Smooth muscle cell (in vitro differentiated cells): ENCODE results near the gene SCGB3A1. TPM values are rescaled to one million over a fixed set of nuclear protein-coding genes. Genes with fewer than 3 reads are reported as not detected.

Experiments used
- DNase-seq: peaks from one replicate; lab custom pipeline; 2025; ENCODE audit not compliant: unreplicated experiment; lab: John Stamatoyannopoulos, UW
- H2AFZ ChIP-seq: fragments of 200-600 bp; sonication (generic); 2 replicates; pipeline ENCODE4 v1.6.0; 2016; ENCODE audit warnings: antibody characterized with exemption, low read depth, mild to moderate bottlenecking
- H3F3A ChIP-seq: fragments of 200-600 bp; sonication (generic); 2 replicates; pipeline ENCODE4 v1.6.0; 2017; ENCODE audit warnings: antibody characterized with exemption, low read depth
- H3K27ac ChIP-seq: fragments of 200-600 bp; sonication (generic); 2 replicates; pipeline ENCODE4 v1.5.1; 2016; ENCODE audit warnings: low read depth, mild to moderate bottlenecking
- H3K27me3 ChIP-seq: fragments of 200-600 bp; sonication (generic); 2 replicates; pipeline ENCODE4 v1.6.1; 2016; ENCODE audit warnings: low read depth, mild to moderate bottlenecking
- H3K36me3 ChIP-seq: fragments of 200-600 bp; sonication (generic); 2 replicates; pipeline ENCODE4 v1.5.1; 2016; ENCODE audit warnings: low read depth
- H3K4me1 ChIP-seq: fragments of 200-600 bp; sonication (generic); 2 replicates; pipeline ENCODE4 v1.5.1; 2016; ENCODE audit warnings: low read depth
- H3K4me2 ChIP-seq: fragments of 200-600 bp; sonication (generic); 2 replicates; pipeline ENCODE4 v1.6.0; 2016; ENCODE audit warnings: mild to moderate bottlenecking
- H3K4me3 ChIP-seq: fragments of 200-600 bp; sonication (generic); 2 replicates; pipeline ENCODE4 v1.5.1; 2016; ENCODE audit warnings: mild to moderate bottlenecking
- H3K79me2 ChIP-seq: fragments of 200-600 bp; sonication (generic); 2 replicates; pipeline ENCODE4 v1.6.0; 2016; ENCODE audit warnings: low read depth, mild to moderate bottlenecking
- H3K9ac ChIP-seq: fragments of 200-600 bp; sonication (generic); 2 replicates; pipeline ENCODE4 v1.6.0; 2016; ENCODE audit warnings: low read depth
- H3K9me3 ChIP-seq: fragments of 200-600 bp; sonication (generic); replicated peaks from 2 replicates; pipeline ENCODE4 v1.5.1; 2016; ENCODE audit warnings: low read depth
- H4K20me1 ChIP-seq: fragments of 200-600 bp; sonication (generic); 2 replicates; pipeline ENCODE4 v1.6.0; 2016; ENCODE audit warnings: low read depth
- WGBS: methylation state at CpG from one replicate; pipeline ENCODE4 v1.1.7; 2016; ENCODE audit warnings: low lambda C conversion rate; 5-methylcytosine and 5-hydroxymethylcytosine counted together
- polyA plus RNA-seq: library from polyadenylated mRNA; unstranded; fragments of >200 nt; fragmentation: Nextera tagmentation; extraction: Ambion mirVana; gene quantifications from 2 replicates; pipeline ENCODE4 v1.2.1, GENCODE V29; 2016
- total RNA-seq: library from RNA; depleted of rRNA; stranded (reverse); fragments of >200 nt; gene quantifications from 2 replicates; pipeline ENCODE4 v1.2.3, GENCODE V29; 2014
- TF ChIP-seq, protein P1 (sequence below): fragments of 200-600 bp; sonication (generic); IDR thresholded peaks from 2 replicates; pipeline ENCODE4 v1.5.1; 2017; ENCODE audit warnings: borderline replicate concordance, mild to moderate bottlenecking, antibody characterized with exemption; ENCODE audit not compliant: insufficient read depth, poor library complexity, severe bottlenecking

The SCGB3A1 gene
- total and polyA plus RNA-seq, 2 experiments from 2014 or later: not detected

DNA sequence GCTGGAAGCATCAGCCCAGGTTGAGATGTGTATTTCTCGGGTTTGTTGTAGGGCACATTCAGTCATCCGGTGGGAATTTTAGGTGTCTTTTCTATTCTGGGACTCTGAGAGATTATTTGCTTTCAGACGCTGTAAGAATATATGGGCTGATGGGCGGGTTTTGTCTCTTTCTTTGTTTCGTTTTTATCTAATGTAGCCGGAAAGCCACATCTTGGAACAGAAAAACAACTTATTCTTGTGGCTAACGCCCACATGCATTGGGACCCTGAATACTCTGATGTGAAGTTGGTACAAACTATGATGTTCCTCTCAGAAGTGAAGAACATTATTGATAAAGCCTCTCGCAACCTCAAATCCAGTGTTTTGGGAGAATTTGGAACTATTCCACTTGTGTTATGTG is 22.4 kb downstream of the SCGB3A1 start:
- Histone ChIP-seq H3K4me2 (no peak overlapping the region), H3K36me3 (peaks cover 15% of the 10 kb centered on the region), H3K9ac (no peak overlapping the region), H2AFZ (no peak overlapping the region), H3K4me1 (no peaks in the 10 kb centered on the region), H3K27ac (no peak overlapping the region), H4K20me1 (peaks cover 13% of the 10 kb centered on the region), H3K79me2 (peaks cover 2% of the 10 kb centered on the region), H3K27me3 (no peaks in the 10 kb centered on the region), H3F3A (no peaks in the 10 kb centered on the region), H3K4me3 (no peak overlapping the region), H3K9me3 (no peaks in the 10 kb centered on the region)
- WGBS: 92% methylated on average over 8 of the region's 8 CpGs
- no peak for DNase-seq
- TF ChIP-seq, protein P1, sequence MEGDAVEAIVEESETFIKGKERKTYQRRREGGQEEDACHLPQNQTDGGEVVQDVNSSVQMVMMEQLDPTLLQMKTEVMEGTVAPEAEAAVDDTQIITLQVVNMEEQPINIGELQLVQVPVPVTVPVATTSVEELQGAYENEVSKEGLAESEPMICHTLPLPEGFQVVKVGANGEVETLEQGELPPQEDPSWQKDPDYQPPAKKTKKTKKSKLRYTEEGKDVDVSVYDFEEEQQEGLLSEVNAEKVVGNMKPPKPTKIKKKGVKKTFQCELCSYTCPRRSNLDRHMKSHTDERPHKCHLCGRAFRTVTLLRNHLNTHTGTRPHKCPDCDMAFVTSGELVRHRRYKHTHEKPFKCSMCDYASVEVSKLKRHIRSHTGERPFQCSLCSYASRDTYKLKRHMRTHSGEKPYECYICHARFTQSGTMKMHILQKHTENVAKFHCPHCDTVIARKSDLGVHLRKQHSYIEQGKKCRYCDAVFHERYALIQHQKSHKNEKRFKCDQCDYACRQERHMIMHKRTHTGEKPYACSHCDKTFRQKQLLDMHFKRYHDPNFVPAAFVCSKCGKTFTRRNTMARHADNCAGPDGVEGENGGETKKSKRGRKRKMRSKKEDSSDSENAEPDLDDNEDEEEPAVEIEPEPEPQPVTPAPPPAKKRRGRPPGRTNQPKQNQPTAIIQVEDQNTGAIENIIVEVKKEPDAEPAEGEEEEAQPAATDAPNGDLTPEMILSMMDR: no peak

DNA sequence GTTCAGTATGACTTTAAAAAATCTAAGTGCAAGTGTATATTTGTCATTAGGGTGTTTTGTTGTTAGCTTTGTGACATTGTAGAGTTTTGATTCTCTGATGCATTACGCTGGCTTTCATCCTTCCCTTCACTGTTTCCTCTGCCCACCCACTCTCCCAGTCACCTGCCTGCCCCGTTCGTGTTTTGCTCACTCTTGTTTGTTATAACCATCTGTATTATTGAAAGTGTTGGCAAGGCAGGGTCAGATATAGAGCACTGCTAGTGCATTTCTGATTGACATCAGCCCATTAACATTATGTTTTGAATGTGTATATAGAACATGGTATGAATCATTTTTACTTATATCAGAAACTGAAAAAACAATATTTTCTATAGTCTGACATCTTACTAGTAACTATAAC is 27.3 kb downstream of the SCGB3A1 start:
- H3K79me2 ChIP-seq: peaks cover 26% of the 10 kb centered on the region
- 93% methylated on average over 3 of the region's 3 CpGs for WGBS

DNA sequence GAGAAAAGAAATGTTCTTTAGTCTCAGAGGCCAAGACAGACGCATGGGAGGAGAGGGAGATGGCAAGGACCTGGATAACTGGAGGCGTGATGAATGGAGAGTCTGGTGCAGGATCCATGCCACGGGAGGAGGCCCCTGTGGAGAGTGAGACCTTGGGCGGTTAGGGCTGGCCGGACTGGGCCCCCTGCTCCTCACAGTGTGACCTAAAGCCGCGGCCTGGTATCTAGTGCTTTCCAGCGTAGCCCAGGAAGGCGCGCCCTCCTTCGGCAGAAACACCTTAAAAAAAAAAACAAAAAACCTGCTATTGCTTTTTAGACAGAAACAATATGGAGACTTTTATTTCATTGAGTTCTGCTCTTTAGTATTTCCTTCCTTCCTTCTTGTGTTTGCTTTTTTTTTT is 33.1 kb downstream of the SCGB3A1 start:
- no peak overlapping the region for H3K9ac ChIP-seq
- no peak overlapping the region for H2AFZ ChIP-seq
- peaks cover 3% of the 10 kb centered on the region for H3K36me3 ChIP-seq
- no peaks in the 10 kb centered on the region for H3K4me1 ChIP-seq
- peaks cover 18% of the 10 kb centered on the region for H3F3A ChIP-seq
- no peak for DNase-seq
- no peak overlapping the region for H3K4me3 ChIP-seq
- H3K27ac ChIP-seq: no peak overlapping the region
- H3K4me2 ChIP-seq: no peak overlapping the region
- H3K27me3 ChIP-seq: no peaks in the 10 kb centered on the region
- H3K9me3 ChIP-seq: no peaks in the 10 kb centered on the region
- 94% methylated on average over 11 of the region's 11 CpGs for WGBS
- H4K20me1 ChIP-seq: peaks cover 92% of the 10 kb centered on the region
- TF ChIP-seq, protein P1: no peak
- H3K79me2 ChIP-seq: peaks cover 46% of the 10 kb centered on the region

More for the DNA sequence above, 27.3 kb downstream of the SCGB3A1 start:
- Histone ChIP-seq H3K36me3 (peaks cover 11% of the 10 kb centered on the region), H3F3A (no peaks in the 10 kb centered on the region), H2AFZ (no peak overlapping the region), H3K9ac (no peak overlapping the region), H3K27me3 (no peaks in the 10 kb centered on the region), H3K4me2 (no peak overlapping the region), H3K9me3 (no peaks in the 10 kb centered on the region), H3K27ac (no peak overlapping the region), H4K20me1 (peaks cover 61% of the 10 kb centered on the region), H3K4me3 (no peak overlapping the region), H3K4me1 (no peaks in the 10 kb centered on the region)
- no peak for DNase-seq
- TF ChIP-seq, protein P1: no peak

DNA sequence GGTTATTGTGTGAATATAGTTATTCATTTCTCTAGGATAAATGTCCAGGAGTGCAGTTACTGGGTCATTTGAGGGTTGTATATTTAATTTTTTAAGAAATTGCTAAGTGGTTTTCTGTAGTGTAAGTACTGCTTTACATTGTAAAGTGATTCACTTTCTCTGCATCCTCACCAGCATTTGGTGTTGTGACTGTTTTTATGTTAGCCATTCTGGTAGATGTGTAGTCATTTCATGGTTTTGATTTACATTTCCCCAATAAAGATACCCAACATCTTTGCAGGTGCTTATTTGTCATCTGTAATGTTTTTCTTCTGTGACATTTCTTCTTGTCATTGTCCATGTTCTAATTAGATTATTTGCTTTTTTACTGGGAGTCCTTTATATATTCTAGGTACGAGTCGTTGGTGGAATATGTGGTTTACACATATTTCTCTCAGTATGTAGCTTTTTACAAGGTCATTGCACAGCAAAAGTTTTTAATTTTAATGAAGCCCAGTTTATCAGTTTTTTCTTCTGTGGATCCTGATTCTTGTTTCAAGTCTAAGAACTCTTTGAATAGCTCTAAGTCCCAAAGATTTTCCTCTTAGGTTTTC is 34.0 kb downstream of the SCGB3A1 start:
- Histone ChIP-seq H4K20me1 (peaks cover 91% of the 10 kb centered on the region), H3K4me3 (no peak overlapping the region), H3K79me2 (peaks cover 46% of the 10 kb centered on the region), H3K27ac (no peak overlapping the region), H3K4me1 (no peaks in the 10 kb centered on the region), H3K9ac (no peak overlapping the region), H3K36me3 (no peaks in the 10 kb centered on the region), H3F3A (peaks cover 18% of the 10 kb centered on the region), H3K4me2 (no peak overlapping the region), H3K27me3 (no peaks in the 10 kb centered on the region), H3K9me3 (no peaks in the 10 kb centered on the region), H2AFZ (no peak overlapping the region)
- 80% methylated on average over 2 of the region's 2 CpGs for WGBS
- TF ChIP-seq, protein P1: no peak
- no peak for DNase-seq
